Astrocyte of the cerebellum (primary cell): ENCODE data around the gene FGF11.
A peak's percentile ranks its signal among the peaks of the same experiment; 100 is the strongest.

Experiments used
- DNase-seq: peaks from one replicate; pipeline ENCODE4 v3.0.0-alpha.2; 2011; ENCODE audit warnings: low read depth
- H3K4me3 ChIP-seq: 2 replicates; pipeline ENCODE4 v1.5.1; 2011; ENCODE audit warnings: mild to moderate bottlenecking, low read depth, low read length, moderate library complexity
- in situ Hi-C: cut with HindIII; loops from 2 replicates; pipeline ENCODE4 v1.10.0; 2017; ENCODE audit warnings: low sequenced_read_pairs
- TF ChIP-seq, protein P1 (sequence below): IDR thresholded peaks from 2 replicates; pipeline ENCODE4 v1.5.1; 2012; ENCODE audit warnings: low read length, low read depth, moderate library complexity, mild to moderate bottlenecking; ENCODE audit errors: missing control alignments

FGF11 gene

GRCh38 chr17:7428557-7428956, 10.8 kb upstream of the FGF11 start, which contains the start of gene SPEM3:
TSS of gene SPEM3 (plus strand) at chr17:7428857. CDS start at chr17:7428903, 46 bp downstream.
- TF ChIP-seq, protein P1, sequence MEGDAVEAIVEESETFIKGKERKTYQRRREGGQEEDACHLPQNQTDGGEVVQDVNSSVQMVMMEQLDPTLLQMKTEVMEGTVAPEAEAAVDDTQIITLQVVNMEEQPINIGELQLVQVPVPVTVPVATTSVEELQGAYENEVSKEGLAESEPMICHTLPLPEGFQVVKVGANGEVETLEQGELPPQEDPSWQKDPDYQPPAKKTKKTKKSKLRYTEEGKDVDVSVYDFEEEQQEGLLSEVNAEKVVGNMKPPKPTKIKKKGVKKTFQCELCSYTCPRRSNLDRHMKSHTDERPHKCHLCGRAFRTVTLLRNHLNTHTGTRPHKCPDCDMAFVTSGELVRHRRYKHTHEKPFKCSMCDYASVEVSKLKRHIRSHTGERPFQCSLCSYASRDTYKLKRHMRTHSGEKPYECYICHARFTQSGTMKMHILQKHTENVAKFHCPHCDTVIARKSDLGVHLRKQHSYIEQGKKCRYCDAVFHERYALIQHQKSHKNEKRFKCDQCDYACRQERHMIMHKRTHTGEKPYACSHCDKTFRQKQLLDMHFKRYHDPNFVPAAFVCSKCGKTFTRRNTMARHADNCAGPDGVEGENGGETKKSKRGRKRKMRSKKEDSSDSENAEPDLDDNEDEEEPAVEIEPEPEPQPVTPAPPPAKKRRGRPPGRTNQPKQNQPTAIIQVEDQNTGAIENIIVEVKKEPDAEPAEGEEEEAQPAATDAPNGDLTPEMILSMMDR = no peak
- no peak within 1 kb of the TSS for H3K4me3 ChIP-seq
- in situ Hi-C loops = no loop called here
- DNase-seq = no peak

DNA sequence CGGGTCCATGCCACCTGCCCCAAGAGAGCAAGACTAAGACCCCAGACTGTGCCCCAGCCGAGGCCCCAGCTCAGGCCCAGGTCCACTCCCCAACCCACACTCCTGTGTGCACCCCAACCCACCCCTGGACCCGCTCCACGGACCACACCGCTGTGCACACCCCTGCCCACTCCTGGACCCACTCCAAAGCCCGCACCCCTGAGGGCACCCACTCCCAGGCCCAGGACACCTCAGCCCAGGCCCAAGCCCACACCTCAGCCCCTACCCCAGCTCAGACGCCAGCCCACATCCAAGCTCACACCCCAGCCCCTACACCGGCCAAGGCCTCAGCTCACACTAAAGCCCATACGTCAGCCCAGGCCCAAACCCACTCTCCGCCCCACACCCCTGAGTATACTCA, 9.6 kb upstream of the FGF11 start:
- in situ Hi-C loops = loop anchor here (5.0 kb wide), 1 partner anchor 48 kb away; the partner anchor contains the start of gene ZBTB4
- TF ChIP-seq, protein P1 = no peak
- DNase-seq = no peak
- H3K4me3 ChIP-seq = no peak overlapping the region

DNA sequence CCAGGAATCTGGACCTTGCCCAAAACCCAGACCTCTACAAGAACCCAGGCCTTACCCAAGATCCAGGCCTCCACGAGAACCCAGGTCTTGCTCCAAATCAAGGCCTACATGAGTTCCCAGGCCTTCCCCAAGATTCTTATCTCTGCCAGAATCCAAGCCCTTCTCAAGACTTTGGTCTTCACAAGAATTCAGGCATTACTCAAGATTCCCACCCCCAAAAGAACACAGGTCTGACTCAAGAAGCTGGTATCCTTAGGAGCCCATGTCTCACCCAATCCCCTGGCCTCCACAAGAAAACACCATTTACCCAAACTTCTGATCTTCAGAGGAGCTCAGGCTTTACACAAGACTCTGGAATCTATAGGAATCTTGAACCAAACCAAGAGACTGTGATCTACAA, 8.1 kb upstream of the FGF11 start:
- no peak for DNase-seq
- H3K4me3 ChIP-seq = no peak overlapping the region
- in situ Hi-C loops = loop anchor here (5.0 kb wide), 1 partner anchor 46 kb away; the partner anchor contains the start of gene ZBTB4
- TF ChIP-seq, protein P1 = no peak

GRCh38 chr17:7432296-7432695, 7.0 kb upstream of the FGF11 start:
- in situ Hi-C loops = loop anchor here (5.0 kb wide), 1 partner anchor 45 kb away; the partner anchor contains the start of gene ZBTB4
- TF ChIP-seq, protein P1 = no peak
- no peak for DNase-seq
- no peak overlapping the region for H3K4me3 ChIP-seq

DNA sequence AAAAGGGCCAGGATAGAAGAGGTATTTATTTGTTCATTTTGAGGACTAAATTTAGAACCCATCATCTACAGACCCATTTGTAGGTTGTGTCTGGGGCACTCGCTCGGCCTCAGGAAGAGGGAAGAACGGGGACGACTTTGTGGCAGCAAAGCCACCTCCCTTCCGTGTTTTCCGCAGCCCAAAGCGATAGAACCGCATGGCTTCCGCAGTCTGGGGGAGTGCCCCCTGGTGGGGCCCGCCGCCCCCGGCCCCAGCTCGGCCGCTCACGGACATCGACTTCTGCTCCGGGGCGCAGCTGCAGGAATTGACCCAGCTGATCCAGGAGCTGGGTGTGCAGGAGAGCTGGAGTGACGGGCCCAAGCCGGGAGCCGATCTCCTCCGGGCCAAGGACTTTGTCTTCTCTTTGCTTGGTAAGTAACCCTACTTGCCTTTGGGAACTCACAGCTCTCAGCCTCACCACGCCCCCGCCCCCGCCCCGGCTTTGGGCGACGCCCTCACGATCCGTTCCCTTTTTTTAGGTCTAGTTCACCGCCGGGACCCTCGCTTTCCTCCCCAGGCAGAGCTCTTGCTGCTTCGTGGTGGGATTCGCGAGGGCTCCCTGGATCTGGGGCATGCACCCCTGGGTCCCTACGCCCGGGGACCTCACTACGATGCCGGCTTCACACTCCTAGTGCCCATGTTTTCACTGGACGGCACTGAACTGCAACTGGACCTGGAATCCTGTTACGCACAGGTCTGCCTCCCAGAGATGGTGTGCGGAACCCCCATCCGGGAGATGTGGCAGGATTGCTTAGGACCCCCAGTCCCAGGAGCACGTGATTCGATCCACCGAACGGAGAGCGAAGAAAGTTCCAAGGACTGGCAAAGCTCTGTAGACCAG, 3.4 kb upstream of the FGF11 start:
- in situ Hi-C loops = no loop called here
- TF ChIP-seq, protein P1 = no peak
- H3K4me3 ChIP-seq = peak overlapping the region; percentile 39
- no peak for DNase-seq

DNA sequence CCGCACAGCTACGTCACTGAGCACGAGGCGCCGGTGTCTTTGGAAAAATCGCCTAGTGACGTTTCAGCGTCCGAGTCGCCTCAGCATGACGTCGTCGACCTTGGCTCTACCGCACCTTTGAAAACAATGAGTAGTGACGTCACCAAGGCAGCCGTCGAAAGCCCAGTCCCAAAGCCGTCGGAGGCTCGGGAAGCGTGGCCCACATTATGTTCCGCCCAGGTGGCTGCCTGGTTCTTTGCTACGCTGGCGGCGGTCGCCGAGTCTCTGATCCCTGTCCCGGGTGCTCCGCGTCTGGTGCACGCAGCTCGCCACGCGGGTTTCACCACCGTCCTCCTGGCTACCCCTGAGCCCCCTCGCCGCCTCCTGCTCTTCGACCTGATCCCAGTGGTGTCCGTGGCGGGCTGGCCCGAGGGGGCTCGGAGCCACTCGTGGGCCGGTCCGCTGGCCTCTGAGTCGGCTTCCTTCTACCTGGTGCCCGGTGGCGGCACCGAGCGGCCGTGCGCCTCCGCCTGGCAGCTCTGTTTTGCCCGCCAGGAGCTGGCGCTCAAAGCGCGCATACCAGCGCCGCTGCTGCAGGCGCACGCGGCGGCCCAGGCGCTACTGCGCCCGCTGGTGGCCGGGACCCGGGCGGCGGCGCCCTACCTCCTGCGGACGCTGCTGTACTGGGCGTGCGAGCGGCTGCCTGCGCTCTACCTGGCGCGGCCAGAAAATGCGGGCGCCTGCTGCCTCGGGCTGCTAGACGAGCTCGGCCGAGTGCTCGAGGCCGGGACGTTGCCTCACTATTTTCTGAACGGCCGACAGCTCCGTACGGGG, 2.5 kb upstream of the FGF11 start:
- H3K4me3 ChIP-seq = peak overlapping the region; percentile 19
- in situ Hi-C loops = no loop called here
- TF ChIP-seq, protein P1 = peak; percentile 66
- DNase-seq = peak; percentile 23
